ENCODE results near the gene AGPAT3.

AGPAT3 gene

DNA sequence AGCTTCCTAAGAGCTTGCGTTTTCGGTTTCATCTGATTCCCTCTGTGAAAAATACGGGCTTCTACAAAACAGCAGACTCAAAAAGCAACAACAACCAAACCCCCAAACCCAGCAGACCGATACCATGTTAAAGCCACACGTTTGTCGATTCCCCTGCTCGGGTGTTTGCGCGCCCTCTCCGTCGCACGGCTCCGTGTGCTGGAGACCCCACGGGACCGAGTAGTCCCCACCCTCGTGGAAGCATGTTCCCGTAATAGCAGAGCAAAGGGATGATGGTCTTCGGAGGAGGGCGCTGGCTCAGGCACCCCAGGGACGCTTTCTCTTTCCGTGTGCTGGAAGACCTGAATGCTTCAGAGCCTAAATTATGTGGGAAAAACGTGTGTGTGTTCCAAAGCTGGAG lies 42.7 kb downstream of the AGPAT3 start:
- DNase-seq (ENCODE audit: low read depth): no peak

DNA sequence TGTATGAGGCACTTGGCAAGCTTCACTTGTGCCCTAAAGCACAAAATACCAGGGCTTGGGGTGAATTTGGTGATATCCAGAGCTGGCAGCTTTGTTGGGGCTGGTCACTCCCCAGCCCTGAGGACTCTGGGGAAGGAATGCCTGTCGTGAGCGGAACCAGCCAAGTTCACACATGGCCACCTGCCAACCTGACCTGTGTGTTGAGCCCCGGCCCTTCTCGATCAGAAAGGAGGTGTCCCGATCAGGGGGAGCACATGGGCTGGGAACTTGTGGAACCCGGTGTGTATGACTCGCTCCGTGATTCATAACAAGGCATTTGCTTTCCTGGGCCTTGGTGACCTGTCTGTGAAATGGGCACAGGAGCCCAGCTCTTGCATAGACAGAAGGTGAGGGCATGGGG lies 43.1 kb downstream of the AGPAT3 start:
- no peak for DNase-seq (ENCODE audit: low read depth)

GRCh38 chr21:43909741-43910400 lies 44.8 kb downstream of the AGPAT3 start:
- DNase-seq (ENCODE audit: low read depth): no peak

DNA sequence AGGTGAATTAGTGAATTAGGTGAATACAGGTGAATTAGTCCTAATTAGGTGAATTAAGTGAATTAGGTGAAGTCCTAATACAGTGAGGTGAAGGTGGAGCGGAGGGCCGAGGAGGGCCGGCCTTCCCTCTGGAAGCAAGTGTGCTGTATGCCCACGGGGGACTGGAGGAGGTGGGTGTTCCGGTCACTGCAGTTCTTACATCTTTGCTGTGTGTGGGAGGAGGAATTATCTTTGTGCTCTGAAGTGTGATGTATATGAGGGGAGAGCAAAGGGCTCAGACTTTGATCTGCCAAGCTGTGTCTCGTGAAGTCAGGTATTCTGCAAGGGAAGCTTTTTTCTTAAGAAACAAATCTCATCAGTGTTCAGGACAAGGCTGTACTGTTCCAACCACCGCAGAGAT lies 45.4 kb downstream of the AGPAT3 start:
- no peak for DNase-seq (ENCODE audit: low read depth)

DNA sequence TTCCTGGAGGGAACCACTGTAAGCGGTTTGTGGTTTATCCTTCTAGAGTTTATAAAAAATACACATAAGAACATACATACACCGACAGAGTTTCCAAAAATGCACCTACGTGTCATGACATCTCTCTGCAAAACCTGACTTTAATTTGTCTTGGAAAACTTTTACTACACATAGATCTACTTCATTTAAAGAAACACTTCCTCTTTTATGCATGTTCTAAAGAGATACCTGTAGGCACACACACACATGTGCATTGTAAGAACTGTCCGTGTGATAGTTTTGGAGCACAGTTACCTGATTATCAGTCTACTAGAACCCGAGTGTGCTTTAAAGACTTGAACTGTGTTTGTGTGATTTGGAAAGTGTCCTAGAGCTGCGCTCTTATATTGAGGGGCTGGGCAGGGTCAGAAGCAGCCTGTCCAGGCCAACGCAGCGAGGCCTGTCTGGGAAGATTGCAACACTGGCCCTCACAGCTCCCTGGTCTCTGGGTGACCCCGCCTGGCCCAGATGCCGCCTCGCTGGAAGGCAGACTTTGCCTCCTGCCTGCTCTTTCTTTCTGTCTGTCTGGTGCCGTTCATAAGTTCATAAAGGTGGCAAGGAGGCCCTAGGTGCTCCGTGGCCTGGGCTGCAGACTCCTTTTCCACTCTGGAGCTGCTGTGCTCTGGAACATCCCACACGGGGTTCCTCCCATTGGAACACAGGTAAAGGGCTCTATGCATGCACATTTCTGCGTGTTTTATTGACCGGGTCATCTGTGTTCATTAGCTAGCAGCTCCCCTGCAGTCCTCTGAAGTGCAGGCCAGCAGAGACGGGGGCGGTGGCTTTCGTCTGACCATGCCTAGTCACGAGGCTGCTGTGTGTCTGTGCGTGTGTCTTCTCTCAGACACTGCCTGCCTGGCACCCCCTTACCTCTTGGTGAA lies 46.3 kb downstream of the AGPAT3 start:
- no peak for DNase-seq (ENCODE audit: low read depth)

DNA sequence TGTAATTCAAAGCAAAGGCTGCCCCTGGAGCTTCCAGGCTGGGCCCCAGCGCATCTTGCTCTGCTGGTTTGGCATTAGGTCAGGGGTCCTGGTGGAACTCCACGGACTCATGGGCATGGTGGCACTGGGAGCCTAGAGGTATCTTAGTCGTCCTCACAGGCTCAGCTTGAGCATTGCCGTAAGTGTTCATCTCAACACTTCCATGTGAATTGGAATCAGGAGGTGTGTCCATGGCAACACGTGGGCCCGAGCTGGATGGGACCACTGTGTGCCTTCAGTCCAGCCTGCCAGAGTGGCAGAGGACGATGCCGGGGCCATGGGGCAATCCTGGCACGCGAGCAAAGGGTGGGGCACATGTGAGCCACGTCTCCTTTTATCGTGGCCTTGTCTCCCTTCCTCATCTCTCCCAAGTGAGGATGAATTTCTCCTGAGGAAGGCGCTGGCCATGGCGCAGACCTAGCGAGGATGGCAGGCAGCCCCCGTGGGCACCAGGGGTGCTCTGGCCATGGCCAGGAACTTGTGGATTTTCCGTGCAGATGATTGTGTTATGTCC lies 47.0 kb downstream of the AGPAT3 start:
- no peak for DNase-seq (ENCODE audit: low read depth)

DNA sequence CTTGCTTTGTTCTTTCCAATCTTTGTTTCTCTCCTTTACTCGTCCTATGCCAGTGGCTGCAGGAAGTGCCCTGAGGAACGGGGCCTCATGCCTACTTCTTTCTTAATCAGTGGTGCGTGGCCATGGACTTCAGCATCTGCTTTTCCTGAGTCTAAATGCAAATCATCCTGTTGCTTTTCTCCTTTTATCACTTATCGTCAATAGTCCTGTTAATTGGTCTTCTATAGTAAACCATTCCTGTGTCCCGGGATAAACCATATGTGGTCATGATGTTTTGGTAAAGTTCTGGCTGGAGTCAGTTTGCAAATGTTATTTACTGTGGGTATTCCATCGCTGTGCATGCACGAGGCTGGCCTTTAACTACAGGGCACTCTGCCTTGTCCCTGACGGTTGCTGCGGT lies 47.5 kb downstream of the AGPAT3 start:
- DNase-seq (ENCODE audit: low read depth): no peak

DNA sequence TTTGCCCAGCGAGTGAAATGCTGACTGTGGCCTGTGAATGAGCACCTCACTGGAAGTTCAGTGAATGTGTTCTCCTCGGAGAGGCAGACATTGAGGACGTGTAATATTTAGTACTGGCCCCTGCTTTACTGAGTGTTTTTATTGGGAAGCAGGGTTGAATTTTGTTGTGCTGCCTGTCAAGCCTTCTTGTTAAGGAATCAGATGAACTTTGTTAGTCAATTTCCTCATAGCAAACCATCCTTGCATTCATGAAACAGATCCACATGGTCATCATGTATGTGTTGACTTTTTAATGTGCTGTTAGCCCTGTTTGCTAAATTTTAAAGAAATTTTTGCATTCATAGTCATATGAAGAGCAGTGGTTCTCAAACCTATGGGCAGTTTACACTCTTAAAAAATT lies 47.9 kb downstream of the AGPAT3 start:
- DNase-seq (ENCODE audit: low read depth): no peak

DNA sequence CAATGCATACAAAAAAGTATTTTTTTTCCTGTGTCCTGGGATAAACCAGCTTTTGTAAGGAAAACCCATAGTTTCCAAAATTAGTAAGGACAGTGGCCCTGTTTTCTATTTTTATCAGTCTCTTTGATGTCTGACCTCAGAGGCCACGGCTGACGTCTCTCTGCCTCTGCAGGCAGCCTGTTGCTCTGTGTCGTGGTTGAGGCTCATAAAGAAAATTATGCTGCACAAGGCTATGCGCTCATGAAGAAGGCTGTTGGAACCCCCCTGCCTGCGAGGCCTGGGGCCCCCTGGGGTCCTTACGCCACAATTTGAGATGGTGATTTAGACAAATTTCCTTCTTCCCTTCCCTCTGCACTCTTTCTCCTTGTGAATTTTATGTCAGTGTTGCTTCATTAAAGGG lies 48.9 kb downstream of the AGPAT3 start:
- DNase-seq (ENCODE audit: low read depth): no peak

GRCh38 chr21:43916076-43916475 lies 51.1 kb downstream of the AGPAT3 start:
- no peak for DNase-seq (ENCODE audit: low read depth)

- DNase-seq (ENCODE audit: low read depth): peak; percentile 43
These were observed 51.9 kb downstream of the AGPAT3 start for GRCh38 chr21:43916691-43917514.

GRCh38 chr21:43917515-43918384 lies 52.7 kb downstream of the AGPAT3 start:
- DNase-seq (ENCODE audit: low read depth): peak; percentile 16

DNA sequence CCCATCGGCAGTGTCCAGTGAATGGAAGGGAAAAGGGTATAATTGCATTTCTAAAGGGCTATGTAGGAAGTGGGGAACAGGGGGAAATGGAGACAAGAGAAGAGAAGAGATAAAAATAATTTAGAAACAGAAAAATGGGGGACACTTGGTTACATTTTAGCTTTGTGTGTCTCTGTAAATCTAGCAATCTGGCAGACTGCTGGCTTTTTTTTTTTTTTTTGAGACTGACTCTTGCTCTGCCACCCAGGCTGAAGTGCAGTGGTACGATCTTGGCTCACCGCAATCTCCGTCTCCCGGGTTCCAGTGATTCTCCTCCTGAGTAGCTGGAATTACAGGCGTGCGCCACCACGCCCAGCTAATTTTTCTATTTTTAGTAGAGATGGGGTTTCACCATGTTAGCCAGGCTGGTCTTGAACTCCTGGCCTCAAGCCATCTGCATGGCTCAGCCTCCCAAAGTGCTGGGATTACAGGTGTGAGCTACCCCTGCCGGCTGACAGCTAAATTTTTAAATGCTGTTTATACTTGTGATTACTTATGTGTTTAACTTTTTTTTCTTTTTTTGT lies 53.4 kb downstream of the AGPAT3 start:
- DNase-seq (ENCODE audit: low read depth): no peak

GRCh38 chr21:43919283-43919682 lies 54.3 kb downstream of the AGPAT3 start:
- DNase-seq (ENCODE audit: low read depth): no peak

DNA sequence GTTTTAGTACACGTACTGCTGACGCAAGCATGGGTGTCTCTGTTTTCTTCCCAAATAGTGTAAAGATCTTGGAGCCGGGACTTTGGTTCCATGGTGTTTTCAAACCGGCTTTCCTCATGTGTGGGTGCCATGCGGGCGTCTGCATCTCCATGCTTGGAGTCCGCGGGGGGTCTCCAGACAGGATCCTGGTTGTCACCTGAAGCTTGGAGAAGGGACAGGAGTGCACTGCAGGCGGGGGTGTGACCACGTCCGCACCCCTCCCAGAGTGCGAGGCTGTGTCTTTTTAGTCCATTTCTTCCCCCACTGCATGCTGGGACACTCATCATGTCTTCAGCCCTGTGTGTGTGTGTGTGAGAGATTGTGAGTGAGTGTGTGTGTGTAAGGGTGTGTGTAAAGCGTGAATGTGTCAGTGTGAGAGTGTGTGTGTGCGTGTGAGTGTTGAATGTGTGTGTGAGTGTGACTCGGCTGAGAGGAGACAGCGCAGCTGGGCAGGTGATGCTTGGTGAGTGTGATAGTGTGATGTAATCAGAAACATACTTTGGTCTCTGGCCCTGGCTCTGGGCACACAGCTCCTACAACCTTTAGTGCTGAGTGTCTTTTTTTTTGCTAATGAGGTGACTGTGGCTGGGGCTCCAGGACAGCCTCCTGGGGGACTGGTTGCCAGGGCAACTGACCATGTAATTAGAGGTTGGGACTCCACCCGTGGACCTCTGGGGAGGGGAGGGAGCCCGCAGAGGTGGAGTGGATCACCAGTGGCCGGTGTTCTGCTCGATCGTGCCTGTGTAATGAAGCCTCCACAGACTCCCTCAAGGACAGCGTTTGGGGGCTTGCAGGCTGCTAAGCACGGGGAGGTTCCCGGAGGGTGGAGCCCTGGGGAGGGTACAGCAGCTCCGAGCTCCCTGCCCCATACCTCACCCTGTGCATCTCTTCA lies 55.1 kb downstream of the AGPAT3 start:
- DNase-seq (ENCODE audit: low read depth): no peak

DNA sequence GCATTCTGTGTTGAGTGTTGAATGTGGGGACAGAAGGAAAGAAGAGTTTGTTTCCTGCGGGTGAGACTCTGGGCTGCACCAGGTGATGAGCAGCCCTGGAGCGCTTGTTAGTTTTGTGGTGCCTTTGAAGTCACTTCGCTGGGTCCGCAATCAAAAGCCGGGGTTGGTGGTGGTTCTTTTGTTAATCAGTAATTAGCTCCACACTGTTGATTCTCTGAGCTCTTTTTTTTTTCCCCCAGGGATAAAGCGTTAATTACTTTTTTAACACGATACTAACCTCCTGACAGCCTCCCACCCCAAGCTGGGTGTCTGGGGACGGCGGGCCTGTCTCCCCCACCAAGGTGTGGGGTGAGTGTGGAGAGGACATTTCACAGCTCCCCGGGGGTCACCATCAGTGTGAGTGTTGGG lies 56.6 kb downstream of the AGPAT3 start:
- DNase-seq (ENCODE audit: low read depth): peak; percentile 8

GRCh38 chr21:43921979-43922945 lies 57.2 kb downstream of the AGPAT3 start:
- peak; percentile 67 for DNase-seq (ENCODE audit: low read depth)

- DNase-seq (ENCODE audit: low read depth): no peak
These were observed 57.9 kb downstream of the AGPAT3 start for GRCh38 chr21:43922949-43923348.

GRCh38 chr21:43923391-43923790 lies 58.4 kb downstream of the AGPAT3 start:
- no peak for DNase-seq (ENCODE audit: low read depth)
